ENCODE measurements around the gene THSD4.

THSD4 gene

DNA sequence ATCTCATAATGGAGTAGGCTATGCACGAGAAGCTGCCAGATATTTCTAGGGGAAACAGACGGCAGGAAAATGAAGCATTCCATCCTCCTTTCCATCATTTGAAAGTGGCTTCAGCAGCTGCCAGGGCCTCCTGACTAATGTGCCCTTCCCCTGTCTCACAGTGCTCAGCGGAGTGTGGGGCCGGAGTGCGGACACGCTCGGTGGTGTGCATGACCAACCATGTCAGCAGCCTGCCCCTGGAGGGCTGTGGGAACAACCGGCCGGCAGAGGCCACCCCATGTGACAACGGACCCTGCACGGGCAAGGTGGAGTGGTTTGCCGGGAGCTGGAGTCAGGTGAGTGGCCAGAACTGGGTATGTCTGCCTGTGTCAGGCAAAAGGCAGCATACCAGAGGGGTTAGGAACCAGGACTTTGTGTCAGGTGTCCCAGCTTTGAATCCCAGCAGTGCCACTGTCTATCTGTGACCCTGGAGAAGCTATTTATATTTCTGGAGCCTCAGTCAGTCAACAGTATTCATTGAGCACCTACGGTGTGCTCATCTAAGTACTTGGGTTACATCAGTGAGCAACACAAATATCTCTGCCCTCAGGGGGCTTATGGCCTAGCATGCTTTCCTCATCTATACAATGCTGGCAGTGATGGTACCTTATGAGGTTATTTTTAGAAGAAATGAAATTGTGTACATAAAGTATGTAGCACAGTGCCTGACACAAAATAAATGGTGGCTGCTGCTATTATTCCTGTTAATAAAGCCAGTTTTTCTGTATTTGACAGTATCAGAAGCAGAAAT, 642.7 kb downstream of the THSD4 start:
- Histone ChIP-seq H3K36me3 (ENCODE audit: control insufficient read depth, insufficient read depth, low read length) (no peaks in the 10 kb centered on the region), H3K4me3 (ENCODE audit: extremely low read depth, insufficient read depth, low read length, poor library complexity, severe bottlenecking) (no peak overlapping the region), H3K4me1 (ENCODE audit: control insufficient read depth, insufficient read depth, low read length, poor library complexity, severe bottlenecking) (peaks cover 18% of the 10 kb centered on the region), H3K27ac (ENCODE audit: low read depth, low read length, severe bottlenecking) (no peak overlapping the region), H3K9me3 (ENCODE audit: control insufficient read depth, low read length) (peaks cover 7% of the 10 kb centered on the region)
- WGBS, 2 experiments (ENCODE audit: insufficient coverage in 2 of 2), result 90 to 93% methylated on average over 12 to 13 of the region's 13 CpGs

DNA sequence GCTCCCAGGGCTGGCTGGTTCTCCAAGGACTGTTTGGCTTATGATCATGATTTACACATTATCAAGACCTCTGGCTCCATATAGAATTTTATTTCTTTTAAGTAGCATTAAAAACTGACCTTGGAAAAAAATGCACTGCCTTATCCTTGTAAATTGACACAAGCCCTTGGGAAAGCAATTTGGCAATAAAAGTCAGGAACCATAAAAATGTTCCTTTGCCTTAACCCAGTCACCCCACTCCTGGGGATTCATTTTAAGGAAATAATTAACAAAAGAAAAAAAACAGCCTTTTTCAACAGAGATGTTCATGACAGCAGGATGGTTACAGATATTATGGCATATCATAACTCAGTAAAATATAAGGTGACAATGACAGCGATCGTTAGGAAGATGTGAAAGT, 643.4 kb downstream of the THSD4 start:
- WGBS, 2 experiments (ENCODE audit: insufficient coverage in 2 of 2), result no CpG with 5 or more reads among the region's 2 CpGs
- Histone ChIP-seq H3K4me3 (ENCODE audit: extremely low read depth, insufficient read depth, low read length, poor library complexity, severe bottlenecking) (no peak overlapping the region), H3K36me3 (ENCODE audit: control insufficient read depth, insufficient read depth, low read length) (no peaks in the 10 kb centered on the region), H3K27ac (ENCODE audit: low read depth, low read length, severe bottlenecking) (no peak overlapping the region), H3K4me1 (ENCODE audit: control insufficient read depth, insufficient read depth, low read length, poor library complexity, severe bottlenecking) (peaks cover 11% of the 10 kb centered on the region), H3K9me3 (ENCODE audit: control insufficient read depth, low read length) (peaks cover 7% of the 10 kb centered on the region)

- peaks cover 7% of the 10 kb centered on the region for H3K9me3 ChIP-seq (ENCODE audit: control insufficient read depth, low read length)
- peaks cover 11% of the 10 kb centered on the region for H3K4me1 ChIP-seq (ENCODE audit: control insufficient read depth, insufficient read depth, low read length, poor library complexity, severe bottlenecking)
- H3K36me3 ChIP-seq (ENCODE audit: control insufficient read depth, insufficient read depth, low read length), result peaks cover 4% of the 10 kb centered on the region
- no CpG with 5 or more reads among the region's 1 CpG for WGBS, 2 experiments (ENCODE audit: insufficient coverage in 2 of 2)
- no peak overlapping the region for H3K4me3 ChIP-seq (ENCODE audit: extremely low read depth, insufficient read depth, low read length, poor library complexity, severe bottlenecking)
- no peak overlapping the region for H3K27ac ChIP-seq (ENCODE audit: low read depth, low read length, severe bottlenecking)
These were observed 645.6 kb downstream of the THSD4 start for GRCh38 chr15:71760852-71761251.

DNA sequence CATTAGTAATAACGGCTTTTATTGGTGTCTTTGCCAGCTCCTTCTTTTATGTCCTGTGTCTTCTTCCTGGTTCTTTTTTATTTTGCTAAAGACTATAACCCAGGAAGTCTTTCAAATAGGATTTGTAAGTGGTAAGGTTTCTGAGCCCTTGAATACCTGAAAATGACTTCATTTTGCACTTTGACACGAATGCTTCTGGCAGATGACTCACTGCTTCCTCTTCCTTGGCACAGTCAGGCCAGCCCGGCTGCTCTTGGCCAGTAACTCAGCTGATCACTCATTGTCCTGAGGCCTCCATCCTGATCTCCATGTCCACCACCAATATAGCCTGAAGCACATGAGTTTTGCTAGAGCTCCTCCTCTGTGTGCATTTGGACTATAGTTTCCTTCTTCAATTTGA, 646.4 kb downstream of the THSD4 start:
- WGBS, 2 experiments (ENCODE audit: insufficient coverage in 2 of 2), result 75 to 88% methylated on average over 3 of the region's 3 CpGs
- Histone ChIP-seq H3K4me3 (ENCODE audit: extremely low read depth, insufficient read depth, low read length, poor library complexity, severe bottlenecking) (no peak overlapping the region), H3K36me3 (ENCODE audit: control insufficient read depth, insufficient read depth, low read length) (peaks cover 4% of the 10 kb centered on the region), H3K4me1 (ENCODE audit: control insufficient read depth, insufficient read depth, low read length, poor library complexity, severe bottlenecking) (peaks cover 11% of the 10 kb centered on the region), H3K9me3 (ENCODE audit: control insufficient read depth, low read length) (peaks cover 7% of the 10 kb centered on the region), H3K27ac (ENCODE audit: low read depth, low read length, severe bottlenecking) (peak overlapping the region; percentile 67)

- no peaks in the 10 kb centered on the region for H3K9me3 ChIP-seq (ENCODE audit: control insufficient read depth, low read length)
- H3K27ac ChIP-seq (ENCODE audit: low read depth, low read length, severe bottlenecking), result no peak overlapping the region
- H3K36me3 ChIP-seq (ENCODE audit: control insufficient read depth, insufficient read depth, low read length), result peaks cover 4% of the 10 kb centered on the region
- H3K4me3 ChIP-seq (ENCODE audit: extremely low read depth, insufficient read depth, low read length, poor library complexity, severe bottlenecking), result no peak overlapping the region
- 93 to 100% methylated on average over 2 of the region's 5 CpGs for WGBS, 2 experiments (ENCODE audit: insufficient coverage in 2 of 2)
- H3K4me1 ChIP-seq (ENCODE audit: control insufficient read depth, insufficient read depth, low read length, poor library complexity, severe bottlenecking), result no peaks in the 10 kb centered on the region
These were observed 652.9 kb downstream of the THSD4 start for GRCh38 chr15:71768184-71768583.

DNA sequence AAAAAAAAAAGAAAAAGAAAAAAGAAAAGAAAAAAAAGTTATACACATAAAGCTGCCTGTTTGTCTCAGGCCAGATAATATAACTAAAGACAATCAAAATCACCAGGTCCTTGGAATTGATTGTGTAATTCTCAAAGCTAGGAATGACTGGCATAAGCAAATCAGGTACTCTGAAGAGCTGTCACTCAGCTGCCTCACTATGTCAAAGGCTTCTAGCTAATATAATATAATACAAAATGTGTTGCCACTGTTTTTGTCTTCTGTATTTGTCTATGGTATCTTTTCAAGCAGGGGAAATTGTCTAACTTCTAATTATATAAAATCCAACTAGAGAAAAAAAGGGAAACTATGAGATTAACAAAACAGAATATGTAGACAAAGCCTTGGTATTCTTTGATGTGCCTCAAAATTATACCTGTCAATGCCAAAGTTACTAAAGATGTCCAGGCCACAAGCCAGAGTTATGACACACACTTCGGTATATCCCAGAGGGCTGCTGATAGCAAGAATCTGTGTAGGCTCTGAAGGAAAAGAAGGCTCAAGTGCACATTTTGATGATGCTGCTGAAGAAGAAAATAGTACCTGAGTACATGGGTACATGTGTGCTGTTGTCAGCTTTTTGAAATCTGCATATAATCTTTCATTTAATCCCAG, 658.1 kb downstream of the THSD4 start:
- peaks cover 5% of the 10 kb centered on the region for H3K4me1 ChIP-seq (ENCODE audit: control insufficient read depth, insufficient read depth, low read length, poor library complexity, severe bottlenecking)
- H3K9me3 ChIP-seq (ENCODE audit: control insufficient read depth, low read length), result no peaks in the 10 kb centered on the region
- no peak overlapping the region for H3K4me3 ChIP-seq (ENCODE audit: extremely low read depth, insufficient read depth, low read length, poor library complexity, severe bottlenecking)
- H3K27ac ChIP-seq (ENCODE audit: low read depth, low read length, severe bottlenecking), result no peak overlapping the region
- WGBS, 2 experiments (ENCODE audit: insufficient coverage in 2 of 2), result 100% methylated on average over 1 of the region's 1 CpG
- H3K36me3 ChIP-seq (ENCODE audit: control insufficient read depth, insufficient read depth, low read length), result no peaks in the 10 kb centered on the region

DNA sequence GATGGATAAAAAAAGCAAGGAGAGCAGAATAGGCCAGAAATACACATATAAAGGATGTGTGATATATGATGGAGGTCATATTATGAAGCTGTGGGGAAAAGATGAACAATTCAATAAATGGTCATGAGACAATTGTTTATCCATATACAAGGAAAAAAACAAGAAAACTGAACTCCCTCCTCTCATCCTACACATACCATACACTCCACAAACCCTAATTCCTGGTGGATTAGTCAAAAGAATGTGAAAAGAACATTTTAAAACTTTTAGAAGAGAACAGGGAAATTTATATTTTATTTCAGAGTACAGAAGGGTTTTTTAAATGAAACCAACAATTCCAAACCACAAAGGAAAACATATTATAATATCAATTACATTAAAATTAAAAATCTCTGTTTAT, 660.6 kb downstream of the THSD4 start:
- no peaks in the 10 kb centered on the region for H3K36me3 ChIP-seq (ENCODE audit: control insufficient read depth, insufficient read depth, low read length)
- peaks cover 8% of the 10 kb centered on the region for H3K4me1 ChIP-seq (ENCODE audit: control insufficient read depth, insufficient read depth, low read length, poor library complexity, severe bottlenecking)
- no peaks in the 10 kb centered on the region for H3K9me3 ChIP-seq (ENCODE audit: control insufficient read depth, low read length)
- no peak overlapping the region for H3K4me3 ChIP-seq (ENCODE audit: extremely low read depth, insufficient read depth, low read length, poor library complexity, severe bottlenecking)
- H3K27ac ChIP-seq (ENCODE audit: low read depth, low read length, severe bottlenecking), result no peak overlapping the region

- WGBS, 2 experiments (ENCODE audit: insufficient coverage in 2 of 2), result 83 to 90% methylated on average over 1 to 2 of the region's 3 CpGs
- no peaks in the 10 kb centered on the region for H3K9me3 ChIP-seq (ENCODE audit: control insufficient read depth, low read length)
- H3K36me3 ChIP-seq (ENCODE audit: control insufficient read depth, insufficient read depth, low read length), result no peaks in the 10 kb centered on the region
These were observed 661.0 kb downstream of the THSD4 start for GRCh38 chr15:71776304-71776703.

GRCh38 chr15:71777216-71777943, 662.1 kb downstream of the THSD4 start:
- no peak overlapping the region for H3K4me3 ChIP-seq (ENCODE audit: extremely low read depth, insufficient read depth, low read length, poor library complexity, severe bottlenecking)
- H3K27ac ChIP-seq (ENCODE audit: low read depth, low read length, severe bottlenecking), result no peak overlapping the region
- H3K4me1 ChIP-seq (ENCODE audit: control insufficient read depth, insufficient read depth, low read length, poor library complexity, severe bottlenecking), result peaks cover 8% of the 10 kb centered on the region
- H3K9me3 ChIP-seq (ENCODE audit: control insufficient read depth, low read length), result no peaks in the 10 kb centered on the region
- H3K36me3 ChIP-seq (ENCODE audit: control insufficient read depth, insufficient read depth, low read length), result no peaks in the 10 kb centered on the region
- 89 to 94% methylated on average over 13 to 16 of the region's 16 CpGs for WGBS, 2 experiments (ENCODE audit: insufficient coverage in 2 of 2)

More at GRCh38 chr15:71776304-71776703, 661.0 kb downstream of the THSD4 start:
- no peak overlapping the region for H3K4me3 ChIP-seq (ENCODE audit: extremely low read depth, insufficient read depth, low read length, poor library complexity, severe bottlenecking)
- peaks cover 8% of the 10 kb centered on the region for H3K4me1 ChIP-seq (ENCODE audit: control insufficient read depth, insufficient read depth, low read length, poor library complexity, severe bottlenecking)
- no peak overlapping the region for H3K27ac ChIP-seq (ENCODE audit: low read depth, low read length, severe bottlenecking)

GRCh38 chr15:71779073-71779797, 664.0 kb downstream of the THSD4 start:
- Histone ChIP-seq H3K4me3 (ENCODE audit: extremely low read depth, insufficient read depth, low read length, poor library complexity, severe bottlenecking) (no peak overlapping the region), H3K4me1 (ENCODE audit: control insufficient read depth, insufficient read depth, low read length, poor library complexity, severe bottlenecking) (peaks cover 8% of the 10 kb centered on the region), H3K9me3 (ENCODE audit: control insufficient read depth, low read length) (no peaks in the 10 kb centered on the region), H3K36me3 (ENCODE audit: control insufficient read depth, insufficient read depth, low read length) (no peaks in the 10 kb centered on the region), H3K27ac (ENCODE audit: low read depth, low read length, severe bottlenecking) (no peak overlapping the region)
- 85 to 100% methylated on average over 1 to 6 of the region's 6 CpGs for WGBS, 2 experiments (ENCODE audit: insufficient coverage in 2 of 2)
